HG03378 (cell line): Measurements from ENCODE around the gene CLDN11.

Source experiments
- ATAC-seq: cut with Tn5 transposase; IDR thresholded peaks from one replicate; pipeline ENCODE4 v1.9.1; 2021; ENCODE audit warnings: mild to moderate bottlenecking, moderate library complexity; ENCODE audit not compliant: unreplicated experiment

Gene CLDN11

DNA sequence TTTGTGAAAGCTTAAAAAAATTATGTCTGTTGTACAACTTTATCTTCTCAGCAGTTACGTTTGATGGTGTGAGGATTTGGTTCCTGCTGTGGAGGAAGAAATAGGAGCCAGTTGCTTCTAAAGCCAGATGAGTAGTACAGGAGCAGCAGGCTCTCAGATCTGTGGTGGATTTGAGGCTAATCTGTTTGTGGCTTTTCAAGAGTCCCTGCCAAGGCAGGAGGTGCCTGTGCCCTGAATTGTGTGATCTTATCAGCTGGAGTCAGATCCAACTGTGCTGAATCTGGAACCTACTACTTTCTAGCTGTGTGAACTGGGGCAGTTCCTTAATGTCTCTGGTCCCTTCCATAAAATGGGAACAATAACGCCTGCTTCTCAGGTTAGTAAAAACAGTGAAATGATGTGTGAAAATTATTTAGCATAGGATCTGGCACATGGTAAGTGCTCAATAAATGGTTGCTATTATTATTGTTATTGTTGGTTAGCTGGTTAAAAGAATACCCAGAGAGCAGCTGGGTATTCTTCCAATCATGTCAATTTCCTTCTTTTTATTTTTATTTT lies 7.7 kb downstream of the CLDN11 start:
- ATAC-seq, result no peak

DNA sequence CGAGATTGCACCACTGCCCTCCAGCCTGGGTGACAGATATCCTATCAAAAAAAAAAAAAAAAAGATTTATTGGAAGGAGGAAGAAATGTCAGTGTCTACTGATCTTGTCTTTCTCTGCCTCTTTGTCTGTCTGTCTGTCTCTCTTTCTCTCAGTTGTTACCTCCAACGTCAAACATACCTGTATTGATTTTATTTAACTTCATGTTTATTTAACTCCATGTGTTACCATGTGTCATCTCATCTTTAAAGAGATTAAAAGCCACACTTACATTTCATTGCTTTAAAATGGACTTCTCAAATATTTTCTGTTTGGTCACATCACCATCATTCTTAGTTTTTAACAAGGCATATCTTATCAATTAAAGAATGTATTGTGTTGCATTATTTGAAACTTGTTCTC lies 9.4 kb downstream of the CLDN11 start:
- no peak for ATAC-seq

DNA sequence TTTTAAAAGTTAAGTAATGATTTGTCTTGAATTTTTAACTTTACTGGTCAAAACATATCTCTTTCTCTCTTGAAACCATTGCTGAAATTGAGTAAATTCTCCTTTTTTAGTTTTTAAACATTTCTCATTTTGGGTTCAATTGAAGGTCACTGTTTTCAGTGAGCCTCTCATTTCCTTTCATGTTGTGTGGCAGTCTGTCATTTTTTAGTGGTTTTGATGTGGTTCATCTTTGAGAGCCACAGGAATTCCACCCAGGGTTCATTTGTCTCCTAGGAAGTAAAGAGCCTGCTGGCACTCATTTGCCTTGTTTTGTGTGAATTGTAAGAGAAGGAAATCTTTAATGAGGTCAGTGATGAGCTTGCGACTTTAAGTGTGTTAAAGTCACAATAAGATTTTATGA lies 10.4 kb downstream of the CLDN11 start:
- ATAC-seq, result peak; percentile 73

DNA sequence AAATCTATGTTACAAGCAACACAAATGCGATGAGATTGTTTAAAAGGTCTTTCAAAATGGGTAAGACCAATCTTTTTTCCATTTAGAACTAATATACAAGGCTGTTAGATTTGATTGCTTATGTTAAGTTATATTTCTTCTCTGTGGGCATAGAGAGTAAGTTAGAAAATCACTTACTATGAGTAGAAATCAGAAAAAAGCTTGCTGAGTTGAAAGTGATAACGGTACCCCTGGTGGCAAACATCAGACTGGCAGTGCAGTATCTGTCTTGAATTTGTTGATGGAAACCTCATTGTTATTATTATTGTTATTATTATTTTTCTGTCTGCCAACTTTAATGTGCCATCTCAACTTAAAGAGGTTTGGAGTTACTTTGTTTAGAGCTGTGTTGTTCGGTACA lies 12.4 kb downstream of the CLDN11 start:
- ATAC-seq, result no peak

DNA sequence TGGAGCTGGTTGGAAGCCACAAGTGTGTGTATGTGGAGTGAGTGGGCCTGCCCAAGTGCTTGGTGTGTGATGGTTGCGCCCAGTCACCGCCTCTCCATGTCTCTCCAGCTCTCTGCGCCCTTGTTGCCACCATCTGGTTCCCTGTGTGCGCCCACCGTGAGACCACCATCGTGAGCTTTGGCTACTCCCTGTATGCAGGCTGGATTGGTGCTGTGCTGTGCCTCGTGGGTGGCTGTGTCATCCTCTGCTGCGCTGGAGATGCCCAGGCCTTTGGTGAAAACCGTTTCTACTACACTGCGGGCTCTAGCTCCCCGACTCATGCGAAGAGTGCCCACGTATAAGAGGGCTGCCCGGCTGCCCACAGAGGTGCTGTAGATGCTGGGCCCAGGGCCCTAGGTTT lies 13.7 kb downstream of the CLDN11 start:
- ATAC-seq, result no peak

DNA sequence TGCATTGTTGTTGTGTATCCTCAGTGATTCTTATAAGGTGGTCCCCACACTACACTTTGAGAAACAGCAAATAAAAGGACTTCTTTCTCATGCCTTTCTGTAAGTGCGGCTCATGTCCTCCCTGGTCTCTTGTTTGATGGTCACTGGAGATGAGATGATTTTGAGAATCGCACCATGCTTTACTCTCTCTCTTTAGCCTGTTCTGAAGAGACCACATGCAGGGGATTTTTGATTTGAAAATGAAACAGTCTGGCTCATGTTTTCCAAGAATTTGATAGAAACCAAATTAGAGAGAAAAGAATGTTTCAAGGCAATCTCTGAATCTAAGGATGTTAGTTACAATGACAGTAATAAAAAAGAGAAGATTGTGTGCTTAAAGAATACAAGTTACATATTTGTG lies 18.0 kb downstream of the CLDN11 start:
- no peak for ATAC-seq

DNA sequence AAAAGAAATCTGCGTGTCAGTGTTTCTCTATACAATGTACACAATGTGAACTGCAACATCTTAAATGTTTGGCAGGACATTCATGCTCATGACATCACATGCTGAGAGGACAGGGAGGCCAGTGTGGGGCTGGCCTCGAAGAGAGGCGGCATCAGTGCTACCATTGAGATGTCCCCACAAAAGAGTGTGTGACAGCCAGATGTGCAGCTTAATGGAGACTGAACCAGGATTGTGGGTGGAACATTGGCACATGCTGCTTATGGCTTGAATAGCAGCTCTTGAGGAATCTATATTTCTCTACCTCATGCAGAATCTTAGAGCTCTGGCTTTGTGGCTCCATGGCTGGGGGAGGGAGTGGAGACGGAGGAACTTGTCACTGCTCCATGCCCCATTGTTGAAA lies 18.5 kb downstream of the CLDN11 start:
- no peak for ATAC-seq

DNA sequence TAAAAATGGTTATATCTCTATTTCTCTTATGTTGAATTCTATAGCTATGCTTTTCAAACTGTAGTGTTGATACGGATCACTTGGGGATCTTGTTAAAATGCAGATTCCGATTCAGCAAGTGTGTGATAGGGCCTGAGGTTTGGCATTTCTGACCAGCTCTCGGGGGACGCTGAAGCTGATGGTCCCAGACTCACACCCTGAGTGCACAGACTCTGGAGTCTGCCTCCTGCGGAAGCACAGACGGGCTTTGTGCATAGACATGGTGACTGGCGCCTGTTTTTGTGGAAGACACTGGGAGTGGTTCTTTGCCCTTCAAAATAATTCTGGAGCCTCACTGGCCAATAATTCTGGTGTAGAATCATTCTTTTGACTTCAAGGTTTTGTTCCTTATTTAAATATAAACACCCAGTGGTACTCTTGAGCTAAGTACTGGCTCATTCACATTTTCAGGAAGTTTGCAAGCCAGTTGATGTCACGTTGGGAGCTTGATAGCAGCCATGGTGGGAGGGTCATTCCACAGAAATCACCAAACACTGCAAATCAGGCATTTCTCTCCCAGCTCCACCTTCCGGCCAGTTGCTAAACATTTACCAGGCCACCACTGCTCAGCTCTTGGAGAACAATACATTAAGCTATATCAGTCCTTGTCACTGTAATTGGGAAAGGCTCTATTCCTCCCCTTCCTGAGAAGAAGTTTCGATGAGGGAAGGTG lies 19.2 kb downstream of the CLDN11 start:
- ATAC-seq, result no peak

DNA sequence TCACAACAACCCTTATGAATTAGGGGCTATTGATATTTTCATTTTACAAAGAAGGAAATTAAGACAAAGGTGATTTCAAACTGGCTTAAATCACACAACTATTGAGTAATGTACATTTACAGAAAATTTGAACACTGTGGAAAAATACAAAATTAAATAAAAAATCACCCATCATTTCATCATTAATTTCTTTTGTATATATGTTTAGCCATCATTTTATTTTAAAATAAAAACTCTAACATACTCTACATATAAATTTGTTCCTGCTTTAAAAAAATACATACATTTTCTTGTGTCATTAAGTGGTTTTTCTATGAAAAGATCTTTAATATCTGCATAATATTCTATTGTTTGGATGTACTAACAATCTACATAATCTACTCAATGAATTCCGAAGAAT lies 20.2 kb downstream of the CLDN11 start:
- no peak for ATAC-seq

DNA sequence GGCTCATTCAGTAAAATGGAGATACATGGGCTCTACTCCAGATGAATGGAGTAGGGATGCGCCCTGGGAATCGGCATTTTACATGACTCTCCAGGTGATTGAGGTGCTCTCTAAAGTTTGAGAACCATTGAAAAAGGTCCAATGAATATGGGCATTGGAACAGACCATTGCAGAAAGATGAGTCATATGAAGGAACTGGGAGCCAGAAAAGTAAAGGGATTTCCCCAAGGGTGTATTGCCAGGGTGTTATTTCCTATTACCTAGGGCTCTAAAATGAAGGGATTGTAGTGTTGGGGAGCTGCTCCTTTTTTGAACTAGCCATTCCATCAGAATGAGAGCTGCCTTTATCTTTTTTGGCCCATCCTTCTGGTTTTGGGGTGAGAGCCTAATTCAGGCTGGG lies 21.7 kb downstream of the CLDN11 start:
- ATAC-seq, result no peak

DNA sequence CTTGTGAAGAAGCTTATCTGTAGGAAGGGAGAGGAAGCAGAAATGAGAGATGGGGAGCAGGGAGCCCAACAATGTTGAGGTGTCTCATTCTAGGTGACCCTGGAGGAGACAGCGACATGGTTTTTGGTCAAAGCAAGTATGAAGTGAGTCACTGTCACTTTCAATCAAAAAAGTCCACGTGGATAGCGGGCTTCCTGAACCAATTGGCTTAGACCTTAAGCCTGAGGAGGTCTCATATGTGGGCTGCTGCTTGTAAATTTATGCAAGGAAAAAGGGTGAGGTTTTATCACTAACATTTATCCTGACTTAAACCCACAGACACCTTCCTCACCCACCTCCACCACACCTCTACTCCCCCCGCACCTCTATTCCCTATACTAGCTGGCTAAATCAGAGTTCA lies 22.7 kb downstream of the CLDN11 start:
- no peak for ATAC-seq

DNA sequence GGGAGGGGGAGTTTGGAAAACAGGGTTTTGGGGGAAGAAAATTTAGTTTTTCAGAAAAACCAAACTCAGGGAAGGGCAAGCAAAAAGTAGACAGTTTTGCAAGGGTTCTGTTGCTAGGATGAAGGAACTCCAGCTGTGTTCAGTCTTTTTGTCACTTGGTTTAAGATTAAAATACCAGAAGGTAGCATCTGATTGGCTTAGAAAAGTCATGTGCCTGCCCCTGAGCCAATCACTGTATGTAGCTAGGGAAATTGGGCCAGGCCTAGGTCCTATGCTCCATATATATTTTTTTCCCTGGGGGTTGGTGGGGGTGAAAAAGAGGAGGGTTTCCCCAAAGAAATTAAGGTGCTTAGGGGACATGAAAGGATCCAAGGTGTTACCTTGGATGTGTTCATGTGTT lies 24.3 kb downstream of the CLDN11 start:
- ATAC-seq, result no peak

DNA sequence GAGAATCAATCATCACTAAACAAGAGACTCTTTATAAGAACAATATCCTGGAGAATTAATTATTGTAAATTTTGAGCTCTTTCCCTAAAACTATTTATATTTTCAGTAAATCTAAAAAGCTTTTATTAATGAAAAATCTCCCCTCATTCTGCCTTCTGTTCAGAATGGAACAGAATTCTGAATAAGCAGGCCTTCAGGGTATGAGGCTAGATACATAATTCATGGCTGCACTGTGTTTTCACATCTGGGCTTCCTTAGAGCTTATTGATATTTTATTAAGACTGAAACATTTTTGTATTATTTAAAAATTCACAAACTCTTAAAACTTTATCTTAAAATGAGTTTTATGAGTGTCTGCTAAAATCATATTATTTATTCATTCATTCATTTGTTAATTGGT lies 24.8 kb downstream of the CLDN11 start:
- ATAC-seq, result no peak

DNA sequence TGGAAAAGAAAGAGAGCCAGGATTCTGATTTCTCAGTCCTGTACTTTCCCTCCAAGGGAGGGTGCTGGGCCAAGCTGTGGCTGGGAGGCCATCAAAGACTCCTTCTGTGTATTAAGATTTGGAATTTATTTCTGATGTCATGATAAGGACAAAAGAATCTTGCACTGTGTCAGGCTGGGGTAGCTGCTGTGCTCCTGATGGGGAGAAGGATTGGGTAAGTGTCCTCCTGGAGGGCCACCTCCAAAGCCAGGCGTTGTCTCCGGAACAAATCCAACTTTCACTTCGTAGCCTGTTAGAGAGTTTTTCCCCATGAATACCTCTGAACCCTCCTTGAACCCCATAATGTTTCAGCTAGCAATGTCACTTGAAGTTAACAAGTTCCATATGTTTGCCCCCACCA lies 29.9 kb downstream of the CLDN11 start:
- no peak for ATAC-seq

DNA sequence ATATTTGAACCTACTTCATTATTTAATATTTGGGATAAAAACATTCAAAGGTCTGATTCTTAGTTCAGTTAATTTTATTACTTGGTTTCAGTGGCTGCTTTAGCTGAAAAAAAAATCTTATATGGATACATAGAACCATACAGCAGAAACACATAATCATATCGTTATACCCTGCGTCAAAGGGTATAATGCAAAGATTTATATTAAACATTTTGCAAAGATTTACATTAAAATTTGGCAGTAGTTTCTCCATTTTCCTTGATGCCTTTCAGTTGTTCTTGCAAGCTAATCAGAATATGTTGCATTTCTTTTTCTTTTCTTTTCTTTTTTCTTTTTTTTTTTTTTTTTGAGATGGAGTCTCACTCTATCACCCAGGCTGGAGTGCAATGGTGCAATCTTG lies 31.4 kb downstream of the CLDN11 start:
- no peak for ATAC-seq

DNA sequence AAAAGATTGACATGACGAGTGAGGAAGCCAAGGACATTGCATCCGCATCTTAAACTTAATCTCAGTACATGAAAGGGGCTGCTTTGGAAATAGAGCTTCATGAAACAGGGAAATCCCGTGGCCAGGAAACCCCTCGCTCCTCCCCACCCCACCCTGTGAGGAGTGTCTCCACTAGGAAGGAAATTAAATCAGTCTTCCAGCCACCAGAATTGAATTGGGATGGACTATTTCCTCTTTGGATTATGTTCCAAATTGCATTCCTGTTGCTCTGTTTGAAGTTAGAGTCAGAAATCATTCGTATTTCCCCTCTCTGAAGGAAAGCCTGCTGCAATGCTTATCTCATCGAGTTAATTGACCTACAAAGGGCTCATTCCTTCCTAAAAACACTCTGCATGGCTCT lies 35.8 kb downstream of the CLDN11 start:
- no peak for ATAC-seq

DNA sequence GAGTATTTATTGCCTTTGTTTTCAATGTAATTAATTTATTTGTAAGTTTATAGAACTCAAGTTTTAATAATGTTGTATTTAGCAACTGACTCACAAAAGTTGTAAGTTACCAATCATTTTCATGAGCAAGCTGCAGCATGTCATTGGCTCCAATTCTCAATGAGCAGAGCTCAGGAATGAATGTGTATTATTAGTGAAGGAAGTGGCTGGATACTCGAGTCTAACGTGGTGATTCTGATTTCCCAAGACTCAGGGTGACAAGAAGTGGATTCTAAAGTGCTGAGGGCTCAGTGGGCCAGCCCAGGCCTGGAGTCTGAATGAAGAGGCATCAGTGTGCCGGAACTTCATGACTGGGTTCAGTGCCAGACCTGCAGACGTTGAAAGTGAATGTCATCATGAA lies 39.6 kb downstream of the CLDN11 start:
- no peak for ATAC-seq

DNA sequence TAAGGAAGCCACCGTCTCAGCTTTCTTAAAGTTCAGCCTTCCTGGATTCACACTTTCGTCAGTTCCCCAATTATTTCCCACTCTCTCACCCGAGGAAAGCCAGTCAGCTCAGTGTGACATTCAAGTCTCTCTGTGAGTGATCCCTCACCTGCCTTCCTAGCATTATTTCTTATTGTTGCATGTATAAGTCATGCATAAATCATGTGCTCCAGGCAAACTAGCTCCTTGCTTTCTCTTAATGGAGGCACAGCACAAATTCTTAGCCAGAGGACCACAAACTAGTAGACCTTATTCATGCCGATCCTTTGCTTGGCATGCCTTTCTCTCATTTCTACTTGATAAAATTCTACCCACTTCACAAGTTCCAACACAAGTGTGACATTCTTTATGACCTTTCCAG lies 44.3 kb downstream of the CLDN11 start:
- no peak for ATAC-seq

DNA sequence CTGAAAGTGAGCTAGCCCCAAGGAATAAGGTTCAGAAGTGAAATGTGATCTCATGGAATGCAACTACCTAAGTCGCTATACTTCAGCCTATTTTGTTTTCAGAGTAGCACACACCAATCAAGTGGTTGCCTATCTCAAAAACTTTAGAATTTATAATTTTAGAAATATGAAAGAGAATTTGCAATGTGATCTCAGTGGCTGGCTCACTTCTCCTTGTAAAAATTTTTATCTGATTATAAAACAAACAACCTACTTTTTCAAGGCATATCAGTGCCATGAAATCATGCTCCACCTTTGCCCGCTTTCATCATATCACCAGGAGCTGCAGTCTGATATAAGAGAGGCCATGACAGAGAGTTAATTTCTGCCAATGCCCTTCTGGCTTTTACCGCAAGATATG lies 47.3 kb downstream of the CLDN11 start:
- no peak for ATAC-seq

DNA sequence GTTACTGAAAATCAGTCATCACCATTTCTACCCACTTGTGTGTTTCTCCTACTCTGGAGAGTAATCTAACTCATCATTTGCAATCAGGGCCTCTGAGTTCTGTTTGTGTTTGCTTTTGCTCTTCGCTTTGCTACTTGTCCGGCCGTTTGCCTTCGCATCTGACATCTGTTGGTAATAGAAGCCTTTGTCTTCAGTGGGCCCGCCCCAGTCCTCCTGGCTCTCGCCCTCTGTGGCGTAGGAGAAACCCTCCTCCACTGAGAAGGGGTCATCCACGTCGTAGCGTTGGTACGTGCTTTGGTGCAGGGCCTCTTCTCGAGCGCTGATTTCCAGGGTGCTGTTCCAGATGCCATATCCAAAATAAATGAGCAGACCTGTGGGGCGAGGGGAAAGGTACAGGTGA lies 48.3 kb downstream of the CLDN11 start:
- ATAC-seq, result no peak

DNA sequence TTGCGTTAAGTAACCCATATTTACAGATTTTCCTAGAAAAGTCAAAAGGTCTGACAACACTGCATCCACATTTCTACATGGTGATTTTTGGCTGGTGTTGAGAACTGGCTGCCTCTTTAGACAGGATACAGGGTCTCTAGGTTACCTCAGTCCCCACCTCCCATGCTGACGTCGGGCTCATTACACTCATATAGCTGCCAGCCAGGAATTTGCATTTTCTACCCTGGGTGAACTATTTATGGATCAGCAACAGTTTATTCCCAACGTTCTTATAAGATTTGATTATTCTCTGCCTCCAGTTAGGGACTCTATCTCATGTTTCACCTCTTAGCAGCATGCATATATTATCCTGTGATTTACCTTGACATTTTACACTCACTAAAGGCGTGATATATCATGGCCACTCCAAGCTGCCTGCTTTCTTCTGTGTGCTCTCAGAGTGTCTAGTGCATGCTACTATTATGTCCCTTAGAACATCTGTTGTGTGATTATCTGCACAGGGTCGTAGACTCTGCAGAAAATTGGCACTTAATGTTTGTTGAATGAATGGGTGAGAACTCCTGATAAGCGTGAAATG lies 49.0 kb downstream of the CLDN11 start:
- ATAC-seq, result no peak

DNA sequence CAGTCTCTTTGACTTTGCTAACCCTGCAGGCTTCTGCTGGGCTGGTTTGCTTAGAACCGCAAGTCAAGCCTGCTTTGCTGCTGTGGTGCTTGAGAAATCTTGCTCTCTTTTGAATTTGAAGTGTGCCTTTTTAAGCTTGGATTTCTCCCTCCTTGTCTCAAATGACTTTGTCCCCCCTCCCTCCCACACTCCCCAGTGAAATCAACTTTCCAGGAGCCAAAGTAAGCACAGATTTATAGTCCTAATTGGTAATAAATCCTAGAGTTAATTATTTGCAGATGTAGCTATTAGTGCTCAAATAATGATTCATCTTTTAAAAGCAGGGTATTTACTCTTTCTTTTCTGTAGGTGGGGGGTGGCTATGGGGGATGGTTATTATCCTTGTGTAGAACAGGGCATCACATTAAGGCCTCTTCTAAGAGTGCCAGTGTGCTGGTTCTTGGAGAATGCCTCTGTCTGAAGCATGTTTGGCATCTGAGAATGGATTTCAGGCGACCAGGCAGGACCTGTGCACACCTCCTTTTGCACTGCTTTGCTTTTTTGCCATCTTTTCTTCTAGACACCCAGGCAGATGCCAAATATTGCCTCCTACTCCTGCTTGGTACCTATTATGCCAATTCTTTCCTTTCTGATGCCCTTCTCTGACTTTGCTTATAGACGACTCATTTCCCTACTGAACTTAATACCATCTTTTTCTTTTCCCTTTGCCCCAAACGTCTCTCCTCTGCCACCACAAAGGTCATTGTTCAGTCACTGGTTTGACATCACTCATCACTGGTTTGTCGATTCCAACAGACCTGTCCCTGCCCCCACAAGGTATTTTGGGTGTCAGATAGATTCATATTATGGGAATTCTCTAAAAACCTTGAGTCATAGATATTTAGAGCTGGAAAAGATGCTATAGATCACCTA lies 50.7 kb downstream of the CLDN11 start:
- ATAC-seq, result no peak
